Inflammatory macrophage (primary cell): ENCODE results near the gene CLPX.
"Not testable (repeated sequence)": the region's sequence is repeated elsewhere in the genome, so short reads cannot be mapped to it uniquely, and the experiment has no call there.

ENCODE experiments used
- DNase-seq, 2 donors: peaks; one replicate each; pipeline ENCODE4 v3.0.0-alpha.2; 2020 to 2022

The CLPX gene

DNA sequence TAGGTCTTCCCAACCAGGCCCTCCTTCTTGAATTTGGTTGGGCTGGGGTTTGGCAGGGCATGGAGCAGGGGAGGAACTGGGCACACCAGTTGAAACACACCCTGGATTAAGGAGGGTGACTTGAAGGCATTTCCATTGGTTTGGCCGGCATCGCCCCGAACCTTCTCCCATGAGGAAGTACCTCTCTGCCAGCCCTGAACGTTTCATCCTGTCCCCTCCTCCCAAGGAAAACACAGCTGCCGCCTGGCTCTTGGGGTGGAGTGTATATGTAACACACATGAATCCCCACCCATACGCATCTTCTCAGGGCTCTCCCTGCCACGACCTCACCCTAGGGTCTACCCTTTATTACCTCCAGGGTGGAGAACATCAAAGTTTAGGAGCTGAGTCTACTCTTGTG, 84.7 kb downstream of the CLPX start:
- no peak for DNase-seq

- DNase-seq, result not testable (repeated sequence)
These were observed 85.3 kb downstream of the CLPX start for GRCh38 chr15:65099801-65100200.

- no peak for DNase-seq
These were observed 85.8 kb downstream of the CLPX start for GRCh38 chr15:65099336-65099735.
